Esophagus squamous epithelium (tissue), 5 donors: Measurements from ENCODE around the gene ASCC2. TPM values are rescaled to one million over a fixed set of nuclear protein-coding genes. Genes with fewer than 3 reads are reported as not detected.
A peak's percentile ranks its signal among the peaks of the same experiment; 100 is the strongest.

Experiments used
- DNase-seq: peaks from one replicate; lab custom pipeline; 2025; lab: John Stamatoyannopoulos, UW
- H3K27ac ChIP-seq, 4 donors: fragments of 200-600 bp; sonication (generic); one replicate each; pipeline ENCODE4 v1.5.1; 2016 to 2019; ENCODE audit warnings: mild to moderate bottlenecking in 1 of 4
- H3K27me3 ChIP-seq, 4 donors: fragments of 200-600 bp; sonication (generic); 1 replicate in 3 of 4; 2 replicates in 1 of 4; pipeline versions ENCODE4 v1.5.1 to v1.6.0; 2017 to 2021; ENCODE audit warnings: antibody characterized with exemption in 1 of 4
- H3K36me3 ChIP-seq, 3 donors: fragments of 200-600 bp; sonication (generic); one replicate each; pipeline ENCODE4 v1.5.1; 2016 to 2019
- H3K4me1 ChIP-seq, 3 donors: fragments of 200-600 bp; sonication (generic); one replicate each; pipeline ENCODE4 v1.5.1; 2017 to 2019
- H3K4me3 ChIP-seq, 4 donors: fragments of 200-600 bp; sonication (generic); 1 replicate in 3 of 4; 2 replicates in 1 of 4; pipeline ENCODE4 v1.5.1; 2016 to 2019; ENCODE audit warnings: mild to moderate bottlenecking in 2 of 4, moderate library complexity in 1 of 4
- H3K9me3 ChIP-seq, 3 donors: fragments of 200-600 bp; sonication (generic); one replicate each; pipeline ENCODE4 v1.5.1; 2016 to 2019
- CTCF ChIP-seq, 6 experiments: fragments of 450-650 bp in 4 of 6; fragments of 200-600 bp in 2 of 6; sonication (generic) in 2 of 6; IDR thresholded peaks; one replicate each; pipeline ENCODE4 v1.5.1; 2016 to 2019; ENCODE audit warnings: antibody characterized with exemption in 6 of 6, mild to moderate bottlenecking in 4 of 6, moderate library complexity in 4 of 6
- POLR2A ChIP-seq, 4 donors: fragments of 450-650 bp; IDR thresholded peaks; one replicate each; pipeline ENCODE4 v1.6.1; 2017; ENCODE audit warnings: antibody characterized with exemption in 4 of 4, mild to moderate bottlenecking in 4 of 4, moderate library complexity in 3 of 4
- WGBS, 2 donors: methylation state at CpG; one replicate each; pipeline ENCODE4 v1.1.5; 2018; 5-methylcytosine and 5-hydroxymethylcytosine counted together
- intact Hi-C: fragments of 100-400 bp; cut with DNase I; formaldehyde crosslinking; loops from one replicate; pipeline ENCODE4 v1.15.0; 2022
- total RNA-seq, 4 donors: library from RNA; depleted of rRNA; stranded (reverse); fragments of >200 nt; gene quantifications; one replicate each; pipeline ENCODE4 v1.1.0, GENCODE V29; 2016
- donor health status: DM: yes; HTN: yes; CAD: no.

Gene ASCC2
- total RNA-seq, 4 donors from 2014 or later, result 47.5 to 99.7 (median 57.8) TPM

DNA sequence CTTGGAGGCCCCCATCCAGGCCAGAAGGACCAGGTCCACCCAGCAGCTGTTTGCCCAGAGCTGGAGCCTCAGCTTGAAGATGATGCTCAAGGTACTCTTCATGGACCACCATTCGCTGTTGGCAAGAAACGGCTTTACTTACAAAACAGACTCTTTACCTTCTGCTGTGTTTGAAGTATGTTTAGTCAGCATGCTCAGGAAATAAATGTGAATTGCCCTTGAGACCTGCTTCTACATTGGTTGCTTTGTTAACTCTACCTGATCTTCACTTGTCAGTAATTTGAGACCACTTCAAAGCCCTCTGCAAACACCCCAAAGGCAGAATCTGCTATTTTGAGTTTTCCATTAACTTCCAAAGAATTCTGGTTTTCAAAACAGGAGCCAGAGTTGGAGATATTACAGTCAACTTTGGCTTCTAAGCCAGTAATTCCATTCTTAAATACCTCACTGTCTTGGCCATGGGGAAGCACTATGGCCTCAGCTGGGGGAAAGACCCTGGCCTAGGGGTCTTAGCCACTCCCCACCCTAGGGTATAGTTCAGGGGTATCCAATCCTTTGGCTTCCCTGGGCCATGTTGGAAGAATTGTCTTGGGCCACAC, 68.3 kb downstream of the ASCC2 start:
- WGBS, 2 donors, result 87 to 100% methylated on average over 1 to 2 of the region's 2 CpGs

GRCh38 chr22:29768052-29768693, 69.9 kb downstream of the ASCC2 start:
- WGBS, 2 donors, result 39 to 43% methylated on average over 5 to 6 of the region's 6 CpGs
- Histone ChIP-seq H3K27me3 (no peaks in the 10 kb centered on the region), H3K4me3 (peak overlapping the region; percentile 67 to 98 (median 77)), H3K36me3 (peaks cover 6 to 29% (median 9%) of the 10 kb centered on the region in 3 donors), H3K27ac (peak overlapping the region in 3 of 4 donors; percentile 90 to 96 (median 93)), H3K9me3 (no peaks in the 10 kb centered on the region), H3K4me1 (peaks cover 21 to 44% (median 24%) of the 10 kb centered on the region in 3 donors)
- intact Hi-C loops, result no loop called here
- DNase-seq, result no peak
- TF ChIP-seq POLR2A (IDR thresholded peaks at IDR 0.05) (no peak), CTCF (IDR thresholded peaks at IDR 0.05) (no peak)

More for the DNA sequence above, 68.3 kb downstream of the ASCC2 start:
- TF ChIP-seq CTCF (IDR thresholded peaks at IDR 0.05) (no peak), POLR2A (IDR thresholded peaks at IDR 0.05) (no peak)
- peaks cover 21 to 50% (median 24%) of the 10 kb centered on the region in 3 donors for H3K4me1 ChIP-seq
- H3K36me3 ChIP-seq, result peaks cover 6 to 29% (median 9%) of the 10 kb centered on the region in 3 donors
- H3K27ac ChIP-seq, result no peak overlapping the region
- no peaks in the 10 kb centered on the region for H3K9me3 ChIP-seq
- no peaks in the 10 kb centered on the region for H3K27me3 ChIP-seq
- intact Hi-C loops, result no loop called here
- DNase-seq, result no peak
- no peak overlapping the region for H3K4me3 ChIP-seq

DNA sequence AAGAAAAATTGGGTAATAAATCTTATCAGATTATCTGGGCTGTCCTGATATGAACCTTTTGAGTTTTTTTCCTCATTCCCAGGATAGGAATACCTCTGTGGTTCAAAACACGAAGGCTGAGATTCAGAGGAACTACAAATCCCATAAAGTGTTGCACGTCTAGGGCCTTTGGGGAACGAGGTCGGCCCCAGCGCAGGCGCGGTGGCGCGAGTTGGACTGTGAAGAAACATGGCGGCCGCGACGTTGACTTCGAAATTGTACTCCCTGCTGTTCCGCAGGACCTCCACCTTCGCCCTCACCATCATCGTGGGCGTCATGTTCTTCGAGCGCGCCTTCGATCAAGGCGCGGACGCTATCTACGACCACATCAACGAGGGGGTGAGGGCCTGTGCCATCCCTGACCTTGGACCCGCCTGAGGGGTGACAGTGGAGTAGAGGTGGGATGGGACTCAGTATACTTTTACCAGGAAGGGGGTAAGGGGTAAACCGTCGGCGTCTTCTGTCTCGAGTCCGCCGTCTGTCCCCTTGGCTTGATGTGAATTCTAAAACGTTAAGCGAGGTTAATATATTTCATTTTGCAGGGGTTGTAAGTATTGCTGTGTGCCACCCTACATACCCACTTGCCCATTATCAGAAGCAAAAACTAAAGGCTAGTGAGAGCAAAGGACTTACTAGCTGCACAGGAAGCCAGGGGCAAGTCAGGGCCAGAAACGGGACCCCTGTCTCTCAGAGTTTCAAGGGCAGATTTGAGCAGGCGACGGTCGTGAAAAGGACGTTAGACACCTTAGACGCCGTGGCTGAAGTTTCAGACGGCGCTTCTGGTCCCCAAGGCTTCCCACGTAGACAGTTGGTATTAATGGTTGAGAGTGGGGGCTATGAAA, 70.7 kb downstream of the ASCC2 start, which contains the start of gene UQCR10:
UQCR10 (plus strand) TSS at position 199 of the 881 bp plus-strand sequence; CDS start at position 229, 30 bp downstream.
- Histone ChIP-seq H3K9me3 (no peaks in the 10 kb centered on the region), H3K27ac (peak within 1 kb of the TSS; percentile 89 to 96 (median 92)), H3K36me3 (peaks cover 6 to 29% (median 9%) of the 10 kb centered on the region in 3 donors), H3K27me3 (no peaks in the 10 kb centered on the region), H3K4me3 (peak within 1 kb of the TSS; percentile 67 to 98 (median 77)), H3K4me1 (peaks cover 21 to 37% (median 24%) of the 10 kb centered on the region in 3 donors)
- intact Hi-C loops, result no loop called here
- no peak for TF ChIP-seq CTCF (IDR thresholded peaks at IDR 0.05)
- peak in 2 of 4 donors; percentile 12 to 70 for TF ChIP-seq POLR2A (IDR thresholded peaks at IDR 0.05)
- WGBS, 2 donors, result 0 to 1% methylated on average over 31 of the region's 46 CpGs
- DNase-seq, result peak; percentile 62

GRCh38 chr22:29766632-29767170, 71.4 kb downstream of the ASCC2 start, which contains the start of gene ZMAT5:
Gene ZMAT5 (minus strand): TSS chr22:29767007. CDS start chr22:29748544, 18,463 bp downstream.
- peak; percentile 80 for DNase-seq
- Histone ChIP-seq H3K36me3 (peaks cover 6 to 29% (median 9%) of the 10 kb centered on the region in 3 donors), H3K27ac (peak within 1 kb of the TSS; percentile 89 to 96 (median 92)), H3K27me3 (no peaks in the 10 kb centered on the region), H3K4me1 (peaks cover 21 to 34% (median 24%) of the 10 kb centered on the region in 3 donors), H3K9me3 (no peaks in the 10 kb centered on the region), H3K4me3 (peak within 1 kb of the TSS; percentile 67 to 98 (median 77))
- WGBS, 2 donors, result 0% methylated on average over 4 to 8 of the region's 32 CpGs
- no peak for TF ChIP-seq CTCF (IDR thresholded peaks at IDR 0.05)
- TF ChIP-seq POLR2A (IDR thresholded peaks at IDR 0.05), result peak in 3 of 4 donors; percentile 43 to 54 (median 44)
- intact Hi-C loops, result no loop called here
